NCI-H526 treated with DMSO at 0.1 percent for 48 hours (cell line): ENCODE data around the gene TMEM88.
"Not testable (repeated sequence)": the region's sequence is repeated elsewhere in the genome, so short reads cannot be mapped to it uniquely, and the experiment has no call there.

Experiments
- DNase-seq: peaks from one replicate; lab custom pipeline; 2025; lab: John Stamatoyannopoulos, UW

The TMEM88 gene

DNA sequence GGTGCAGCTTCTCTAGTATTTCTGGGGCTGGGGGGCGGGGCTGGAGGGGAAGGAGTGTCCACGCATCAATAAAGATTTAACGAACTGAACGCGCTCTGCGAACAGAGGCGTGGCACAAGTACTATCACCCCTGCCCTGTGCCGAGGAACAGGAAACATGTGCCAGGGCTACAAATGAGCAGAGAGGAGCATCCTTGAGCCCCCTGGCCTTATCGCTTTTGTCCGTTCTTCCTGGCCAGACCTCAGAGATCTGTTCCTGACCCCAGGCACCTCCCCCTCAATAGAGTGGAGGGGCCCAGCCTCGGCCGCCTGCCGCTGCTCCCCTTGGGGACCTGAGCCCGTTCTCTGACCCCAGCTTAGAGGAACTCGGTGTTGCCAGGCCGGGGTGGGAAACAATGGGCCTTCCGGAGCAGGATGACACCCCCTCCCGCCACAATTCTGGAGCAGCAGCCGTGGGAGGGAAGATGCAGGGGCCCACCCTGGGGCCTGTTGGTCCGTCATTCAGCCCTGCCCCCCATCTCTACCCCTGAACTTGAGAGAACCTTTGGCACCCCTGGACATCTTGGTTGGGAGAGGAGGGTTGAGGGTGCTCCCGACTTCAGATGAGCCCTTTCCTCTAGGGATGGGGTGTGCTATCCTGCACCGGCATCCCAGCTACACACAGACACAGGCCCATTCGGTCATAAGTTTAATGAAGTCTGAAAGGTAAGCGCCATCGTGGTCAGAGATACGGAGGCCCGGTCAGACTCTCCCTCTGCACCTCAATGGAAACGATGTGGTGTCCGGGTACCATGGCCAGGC, 1.3 kb downstream of the TMEM88 start:
- peak; percentile 5 for DNase-seq

- DNase-seq = peak; percentile 95
These were observed 2.2 kb downstream of the TMEM88 start, which contains the start of gene NAA38 for GRCh38 chr17:7856811-7857712. Gene NAA38, minus strand, starts transcription at chr17:7857559. Its CDS starts 96 bp downstream, at chr17:7857463.

- peak; percentile 91 for DNase-seq
These were observed 3.1 kb downstream of the TMEM88 start, which contains the start of gene CYB5D1 for GRCh38 chr17:7857713-7858521. Gene CYB5D1, plus strand, starts transcription at chr17:7858003. Its CDS starts 132 bp downstream, at chr17:7858135.

GRCh38 chr17:7858522-7858810, 3.6 kb downstream of the TMEM88 start:
- no peak for DNase-seq

DNA sequence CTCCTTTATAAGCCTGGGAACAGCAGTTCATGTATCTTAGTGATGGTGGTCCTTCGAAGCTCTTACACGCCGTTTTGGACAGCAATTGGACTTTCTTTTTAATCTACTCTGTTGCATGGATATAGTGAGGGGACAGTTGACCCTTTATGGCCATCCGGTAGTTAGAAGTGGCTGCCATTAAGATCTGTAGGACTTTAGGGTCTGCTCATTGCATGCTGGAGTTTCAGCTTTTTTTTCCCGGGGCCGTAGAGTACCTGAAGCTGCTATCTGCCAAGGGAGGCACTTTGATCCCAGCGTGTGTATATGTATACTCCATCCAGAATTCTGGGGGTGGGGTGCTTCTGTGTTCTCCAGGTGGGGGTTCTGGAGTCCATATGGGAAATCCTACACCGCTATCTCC, 4.2 kb downstream of the TMEM88 start:
- DNase-seq = no peak

GRCh38 chr17:7862692-7863437, 8.0 kb downstream of the TMEM88 start:
- peak; percentile 65 for DNase-seq

- not testable (repeated sequence) for DNase-seq
These were observed 9.5 kb downstream of the TMEM88 start for GRCh38 chr17:7864384-7864783.

GRCh38 chr17:7864995-7865650, 10.3 kb downstream of the TMEM88 start:
- DNase-seq = no peak

- DNase-seq = no peak
These were observed 13.0 kb downstream of the TMEM88 start for GRCh38 chr17:7867881-7868329.

DNA sequence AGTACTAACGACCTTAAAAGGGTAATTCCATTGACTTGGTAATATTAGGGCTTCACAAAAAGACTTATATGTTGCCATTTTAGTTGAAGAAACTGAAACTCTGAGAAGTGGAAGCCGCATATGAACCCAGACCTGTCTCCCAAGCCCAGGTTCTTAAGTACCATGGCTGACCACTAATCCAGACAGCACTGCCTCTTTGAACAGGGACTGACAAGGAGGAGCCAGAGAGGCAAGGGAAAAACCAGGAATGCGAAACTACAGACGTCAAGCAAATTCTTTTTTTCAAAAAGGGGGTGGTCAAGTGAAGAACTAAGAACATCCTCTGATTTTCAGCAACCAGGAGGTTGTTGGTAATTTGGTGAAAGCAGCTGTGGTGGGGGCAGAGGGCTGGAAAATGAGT, 18.2 kb downstream of the TMEM88 start:
- DNase-seq = no peak

DNA sequence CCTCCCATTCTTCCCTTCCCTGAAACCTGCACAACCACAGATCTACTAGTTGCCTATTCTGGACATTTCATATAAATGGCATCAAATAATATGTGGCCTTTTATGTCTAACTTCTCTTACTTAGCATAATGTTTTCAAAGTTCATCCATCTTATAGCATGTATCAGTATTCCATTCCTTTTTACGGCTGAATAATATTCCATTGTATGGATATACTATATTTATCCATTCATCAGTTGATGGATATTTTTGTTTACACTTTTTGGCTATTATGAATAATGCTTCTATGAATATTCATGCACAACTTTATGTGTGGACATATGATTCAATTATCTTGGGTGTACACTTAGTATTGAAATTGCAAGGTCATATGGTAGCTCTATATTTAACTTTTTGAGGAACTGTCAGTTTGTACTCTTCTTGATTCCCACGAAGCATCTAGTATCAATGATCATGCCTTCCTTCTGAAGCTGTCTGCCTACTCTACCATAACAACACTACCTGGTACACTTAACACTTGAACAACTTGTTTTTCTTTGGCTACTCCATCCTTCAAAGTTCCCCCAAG, 21.0 kb downstream of the TMEM88 start:
- no peak for DNase-seq

DNA sequence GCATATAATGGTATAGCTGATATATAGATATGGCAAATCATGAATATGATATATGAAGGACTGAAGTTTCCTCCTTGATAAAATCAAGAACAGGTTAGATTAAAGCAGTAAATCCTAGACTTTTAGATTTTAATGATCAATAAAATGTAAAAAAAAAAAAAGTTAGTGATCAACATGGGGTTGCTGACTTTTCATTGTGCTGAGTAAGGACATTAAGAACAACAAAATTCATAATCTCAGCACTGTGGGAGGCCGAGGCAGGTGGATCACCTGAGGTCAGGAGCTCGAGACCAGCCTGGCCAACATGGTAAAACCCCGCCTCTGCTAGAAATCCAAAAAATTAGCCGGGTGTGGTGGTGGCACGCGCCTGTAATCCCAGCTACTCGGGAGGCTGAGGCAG, 23.4 kb downstream of the TMEM88 start:
- no peak for DNase-seq

- no peak for DNase-seq
These were observed 25.4 kb downstream of the TMEM88 start for GRCh38 chr17:7880076-7880868.

- no peak for DNase-seq
These were observed 26.6 kb downstream of the TMEM88 start for GRCh38 chr17:7881276-7882054.

- DNase-seq = peak; percentile 84
These were observed 27.2 kb downstream of the TMEM88 start for GRCh38 chr17:7882068-7882467.

GRCh38 chr17:7882629-7883028, 27.8 kb downstream of the TMEM88 start:
- DNase-seq = peak; percentile 32

DNA sequence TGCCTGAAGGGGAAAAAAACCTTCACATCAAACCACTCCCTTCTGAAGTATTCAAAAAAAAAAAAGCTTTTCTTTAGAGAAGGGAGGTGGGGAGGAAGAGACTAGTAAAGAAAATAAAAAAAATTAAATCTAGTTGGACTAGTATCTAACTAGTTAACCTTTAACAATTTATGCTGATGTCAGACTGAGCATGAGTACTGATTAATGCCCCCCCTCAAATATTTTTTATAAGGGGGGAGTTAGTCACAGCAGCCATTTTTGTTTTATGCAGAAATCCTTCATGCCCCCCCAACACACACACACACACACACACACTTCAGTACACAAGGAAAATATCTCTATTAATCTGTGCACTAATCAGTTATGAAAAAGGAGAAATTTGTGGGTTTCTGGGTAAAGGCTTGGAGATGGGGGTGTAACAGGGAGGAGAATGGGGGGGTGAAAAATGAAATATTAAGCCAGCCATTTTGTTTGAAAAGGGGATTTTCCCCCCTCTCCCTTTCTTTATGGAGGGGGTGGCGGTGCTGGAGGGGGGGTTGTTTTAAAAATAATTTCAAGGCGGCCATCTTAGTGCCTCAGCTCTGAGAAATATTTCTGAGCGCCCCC, 29.0 kb downstream of the TMEM88 start:
- DNase-seq = peak; percentile 7

GRCh38 chr17:7884581-7885366, 29.9 kb downstream of the TMEM88 start:
- DNase-seq = no peak
